Measurements from ENCODE around the gene GRIK2. TPM values are rescaled to one million over a fixed set of nuclear protein-coding genes. Genes with fewer than 3 reads are reported as not detected.

GRIK2 gene
- total RNA-seq, 6 experiments from 2014 or later = 25.0 to 33.3 (median 28.3) TPM

- TF ChIP-seq, protein P1, sequence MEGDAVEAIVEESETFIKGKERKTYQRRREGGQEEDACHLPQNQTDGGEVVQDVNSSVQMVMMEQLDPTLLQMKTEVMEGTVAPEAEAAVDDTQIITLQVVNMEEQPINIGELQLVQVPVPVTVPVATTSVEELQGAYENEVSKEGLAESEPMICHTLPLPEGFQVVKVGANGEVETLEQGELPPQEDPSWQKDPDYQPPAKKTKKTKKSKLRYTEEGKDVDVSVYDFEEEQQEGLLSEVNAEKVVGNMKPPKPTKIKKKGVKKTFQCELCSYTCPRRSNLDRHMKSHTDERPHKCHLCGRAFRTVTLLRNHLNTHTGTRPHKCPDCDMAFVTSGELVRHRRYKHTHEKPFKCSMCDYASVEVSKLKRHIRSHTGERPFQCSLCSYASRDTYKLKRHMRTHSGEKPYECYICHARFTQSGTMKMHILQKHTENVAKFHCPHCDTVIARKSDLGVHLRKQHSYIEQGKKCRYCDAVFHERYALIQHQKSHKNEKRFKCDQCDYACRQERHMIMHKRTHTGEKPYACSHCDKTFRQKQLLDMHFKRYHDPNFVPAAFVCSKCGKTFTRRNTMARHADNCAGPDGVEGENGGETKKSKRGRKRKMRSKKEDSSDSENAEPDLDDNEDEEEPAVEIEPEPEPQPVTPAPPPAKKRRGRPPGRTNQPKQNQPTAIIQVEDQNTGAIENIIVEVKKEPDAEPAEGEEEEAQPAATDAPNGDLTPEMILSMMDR (IDR thresholded peaks at IDR 0.05) = no peak
- H3K36me3 Mint-ChIP-seq (ENCODE audit: low read depth) = no peaks in the 10 kb centered on the region
- peaks cover 3% of the 10 kb centered on the region for H3K4me1 Mint-ChIP-seq (ENCODE audit: low read depth)
- H3K27ac Mint-ChIP-seq = no peak overlapping the region
- DNase-seq = no peak
- no peaks in the 10 kb centered on the region for H3K9me3 Mint-ChIP-seq
- no peak overlapping the region for H3K4me3 Mint-ChIP-seq
- H3K27me3 Mint-ChIP-seq (ENCODE audit: insufficient read depth) = no peaks in the 10 kb centered on the region
Observed at GRCh38 chr6:101482606-101483005, 89.1 kb downstream of the GRIK2 start.

DNA sequence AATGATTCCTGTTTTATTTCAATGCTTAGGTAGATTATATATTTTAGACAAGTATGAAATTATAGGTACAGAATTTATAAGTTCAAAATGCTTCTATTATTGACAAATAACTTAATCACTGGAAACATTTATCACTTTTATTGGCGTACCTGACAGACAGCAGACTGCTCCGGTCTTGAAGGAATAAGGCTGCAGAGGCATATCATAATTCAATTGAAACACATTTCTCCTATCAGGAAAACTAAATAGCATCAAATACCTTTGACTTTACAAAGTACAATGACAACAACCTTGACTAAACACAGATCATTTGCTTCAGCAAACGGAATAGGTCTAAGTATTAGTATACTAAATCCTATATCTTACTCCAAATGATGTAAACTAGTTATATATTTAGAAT, 91.3 kb downstream of the GRIK2 start:
- no peak overlapping the region for H3K4me3 Mint-ChIP-seq
- TF ChIP-seq, protein P1 (IDR thresholded peaks at IDR 0.05) = no peak
- no peaks in the 10 kb centered on the region for H3K36me3 Mint-ChIP-seq (ENCODE audit: low read depth)
- no peaks in the 10 kb centered on the region for H3K9me3 Mint-ChIP-seq
- no peaks in the 10 kb centered on the region for H3K4me1 Mint-ChIP-seq (ENCODE audit: low read depth)
- H3K27me3 Mint-ChIP-seq (ENCODE audit: insufficient read depth) = no peaks in the 10 kb centered on the region
- no peak for DNase-seq
- H3K27ac Mint-ChIP-seq = no peak overlapping the region

DNA sequence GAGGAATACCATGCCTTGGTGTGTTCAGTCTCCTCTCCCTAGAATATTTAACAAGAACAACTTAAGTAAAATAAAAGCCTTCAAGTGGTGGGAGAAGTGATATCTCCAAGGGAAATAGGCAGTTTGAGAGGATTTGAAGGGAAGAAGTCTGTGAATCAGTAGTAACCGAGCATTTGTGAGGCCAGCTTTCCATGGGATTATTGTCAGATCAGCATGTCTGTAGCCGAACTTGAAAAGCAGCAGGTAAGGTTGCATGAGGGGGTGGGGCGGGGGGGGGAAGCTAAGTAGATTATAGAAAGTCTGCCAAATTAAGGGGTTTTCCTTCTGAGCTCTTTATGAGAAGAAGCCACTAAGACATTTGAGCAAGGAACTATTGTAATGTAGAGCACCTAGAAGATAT, 92.6 kb downstream of the GRIK2 start:
- Mint-ChIP-seq H3K4me3 (no peak overlapping the region), H3K9me3 (no peaks in the 10 kb centered on the region), H3K4me1 (ENCODE audit: low read depth) (no peaks in the 10 kb centered on the region), H3K36me3 (ENCODE audit: low read depth) (no peaks in the 10 kb centered on the region), H3K27me3 (ENCODE audit: insufficient read depth) (no peaks in the 10 kb centered on the region), H3K27ac (no peak overlapping the region)
- TF ChIP-seq, protein P1 (IDR thresholded peaks at IDR 0.05) = no peak
- DNase-seq = no peak

GRCh38 chr6:101486726-101487125, 93.2 kb downstream of the GRIK2 start:
- Mint-ChIP-seq H3K4me3 (no peak overlapping the region), H3K27me3 (ENCODE audit: insufficient read depth) (no peaks in the 10 kb centered on the region), H3K9me3 (no peaks in the 10 kb centered on the region), H3K4me1 (ENCODE audit: low read depth) (no peaks in the 10 kb centered on the region), H3K36me3 (ENCODE audit: low read depth) (no peaks in the 10 kb centered on the region), H3K27ac (no peak overlapping the region)
- no peak for DNase-seq
- TF ChIP-seq, protein P1 (IDR thresholded peaks at IDR 0.05) = no peak

GRCh38 chr6:101489456-101489855, 95.9 kb downstream of the GRIK2 start:
- H3K4me3 Mint-ChIP-seq = no peak overlapping the region
- DNase-seq = no peak
- TF ChIP-seq, protein P1 (IDR thresholded peaks at IDR 0.05) = no peak
- no peaks in the 10 kb centered on the region for H3K4me1 Mint-ChIP-seq (ENCODE audit: low read depth)
- H3K27me3 Mint-ChIP-seq (ENCODE audit: insufficient read depth) = no peaks in the 10 kb centered on the region
- H3K27ac Mint-ChIP-seq = no peak overlapping the region
- no peaks in the 10 kb centered on the region for H3K36me3 Mint-ChIP-seq (ENCODE audit: low read depth)
- H3K9me3 Mint-ChIP-seq = no peaks in the 10 kb centered on the region

- H3K4me3 Mint-ChIP-seq = no peak overlapping the region
- no peak for DNase-seq
- no peaks in the 10 kb centered on the region for H3K36me3 Mint-ChIP-seq (ENCODE audit: low read depth)
- no peak overlapping the region for H3K27ac Mint-ChIP-seq
- TF ChIP-seq, protein P1 (IDR thresholded peaks at IDR 0.05) = no peak
- H3K9me3 Mint-ChIP-seq = no peaks in the 10 kb centered on the region
- no peaks in the 10 kb centered on the region for H3K4me1 Mint-ChIP-seq (ENCODE audit: low read depth)
- no peaks in the 10 kb centered on the region for H3K27me3 Mint-ChIP-seq (ENCODE audit: insufficient read depth)
Observed at GRCh38 chr6:101490857-101491256, 97.3 kb downstream of the GRIK2 start.
